ENCODE data around the gene CCNG1.

DNA sequence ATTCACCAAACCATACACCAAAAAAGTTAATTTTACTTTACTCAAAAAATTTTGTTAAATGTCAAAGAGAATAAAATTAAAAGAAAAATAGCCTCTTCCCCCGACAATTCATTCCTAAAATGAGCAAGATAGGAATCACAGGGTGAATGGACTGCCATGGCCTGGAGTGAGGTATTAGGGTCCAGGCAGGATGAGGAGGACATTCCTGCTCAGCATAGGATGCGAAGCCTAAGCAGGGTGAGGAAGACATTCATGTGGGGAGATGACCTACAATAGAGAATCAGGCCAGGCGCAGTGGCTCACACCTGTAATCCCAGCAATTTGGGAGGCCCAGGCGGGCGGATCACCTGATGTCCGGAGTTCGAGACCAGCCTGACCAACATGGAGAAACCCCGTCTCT is 14.1 kb downstream of the CCNG1 start:
- TF ChIP-seq CTCF (conservative IDR thresholded peaks at IDR 0.05; ENCODE audit: low read depth, low read length) (no peak), EZH2 (IDR thresholded peaks at IDR 0.05; ENCODE audit: low read length, unreplicated experiment) (no peak)
